K562 (cell line): ENCODE results near the gene TUBA4B. TPM values are rescaled to one million over a fixed set of nuclear protein-coding genes. Genes with fewer than 3 reads are reported as not detected.

Source experiments
- ATAC-seq: fragments of 200-7000 bp; cut with Tn5 transposase; 3 replicates; pipeline ENCODE4 v1.9.1; 2020; ENCODE audit warnings: moderate library complexity
- BruUV-seq: library from RNA; stranded (reverse); fragments of 400-500 nt; replicated peaks from 2 replicates; lab custom pipeline; 2021; lab: Mats Ljungman, UMichigan
- CTCF ChIA-PET: fragments of 300-600 bp; formaldehyde crosslinking; extraction: SDS; loops from one replicate; lab custom pipeline; 2021; ENCODE audit warnings: low intra/inter-chr PET ratio; lab: Yijun Ruan, JAX
- POLR2A ChIA-PET: fragments of 300-600, 350-650 bp; sonication (Branson Sonifier 250); formaldehyde crosslinking; extraction: SDS; loops from one replicate; lab custom pipeline; 2021; ENCODE audit warnings: antibody characterized with exemption, inconsistent platforms; lab: Yijun Ruan, JAX
- DNase-seq, 4 experiments: peaks; one replicate each; pipeline versions ENCODE4 v3.0.0 to v3.0.0-alpha.2; 2011 to 2018; ENCODE audit warnings: low spot score in 3 of 4, mixed read lengths in 3 of 4; ENCODE audit errors: extremely low read depth in 1 of 4
- FAIRE-seq: peaks from 2 replicates; lab custom pipeline; 2011; peaks lifted over from hg19 to GRCh38; lab: Jason Lieb, UNC
- H2AFZ ChIP-seq: 2 replicates; pipeline ENCODE4 v1.6.0; 2011; ENCODE audit warnings: low read depth, low read length, control low read depth, inconsistent platforms
- H3K27ac ChIP-seq: fragments of 200-600 bp; 3 replicates; pipeline ENCODE4 v1.8.0; 2011; ENCODE audit warnings: low read depth, mild to moderate bottlenecking, control low read depth, inconsistent platforms, low read length, moderate library complexity, mixed read lengths; ENCODE audit errors: extremely low read depth
- H3K27me3 ChIP-seq, 2 experiments: fragments of 300-600 bp in 1 of 2; 2 replicates in 1 of 2; 3 replicates in 1 of 2; pipeline versions ENCODE4 v1.6.0 to v1.8.0; 2011; ENCODE audit warnings: inconsistent platforms in 2 of 2, low read length in 2 of 2, mild to moderate bottlenecking in 1 of 2, mixed read lengths in 1 of 2, moderate library complexity in 1 of 2; ENCODE audit not compliant: control insufficient read depth in 2 of 2, insufficient read depth in 2 of 2
- H3K36me3 ChIP-seq: fragments of 300-600 bp; 3 replicates; pipeline ENCODE4 v1.8.0; 2011; ENCODE audit warnings: mild to moderate bottlenecking, low read length, inconsistent platforms; ENCODE audit not compliant: control insufficient read depth, insufficient read depth
- H3K4me1 ChIP-seq, 2 experiments: fragments of 200-600 bp in 1 of 2; replicated peaks in 1 of 2; 2 replicates in 1 of 2; 3 replicates in 1 of 2; pipeline versions ENCODE4 v1.5.1 to v1.8.0; 2011; ENCODE audit warnings: inconsistent platforms in 2 of 2, low read length in 2 of 2, mild to moderate bottlenecking in 1 of 2, mixed read lengths in 1 of 2, moderate library complexity in 1 of 2; ENCODE audit not compliant: control insufficient read depth in 2 of 2, insufficient read depth in 2 of 2
- H3K4me2 ChIP-seq: 2 replicates; pipeline ENCODE4 v1.6.1; 2011; ENCODE audit warnings: low read length, control low read depth, inconsistent platforms, mixed read lengths; ENCODE audit not compliant: insufficient read depth
- H3K4me3 ChIP-seq: fragments of 200-600 bp; sonication (generic), shearing (Covaris generic); 2 replicates; pipeline ENCODE4 v1.5.1; 2016; ENCODE audit warnings: control low read depth, inconsistent platforms
- H3K79me2 ChIP-seq: fragments of 200-600 bp; 3 replicates; pipeline ENCODE4 v1.8.0; 2011; ENCODE audit warnings: low read length, inconsistent platforms; ENCODE audit not compliant: control insufficient read depth, insufficient read depth
- H3K9ac ChIP-seq, 2 experiments: 2 replicates each; pipeline versions ENCODE4 v1.6.0 to v1.6.1; 2011; ENCODE audit warnings: low read depth in 2 of 2, low read length in 2 of 2, control low read depth in 1 of 2, inconsistent platforms in 1 of 2, mild to moderate bottlenecking in 1 of 2, mixed read lengths in 1 of 2; ENCODE audit not compliant: insufficient read depth in 1 of 2
- H3K9me1 ChIP-seq: one replicate; pipeline ENCODE4 v1.6.0; 2011; ENCODE audit warnings: inconsistent platforms, mild to moderate bottlenecking, low read length, moderate library complexity; ENCODE audit not compliant: control insufficient read depth, insufficient read depth
- H3K9me3 ChIP-seq: replicated peaks from 2 replicates; pipeline ENCODE4 v1.5.1; 2011; ENCODE audit warnings: low read depth, low read length, inconsistent platforms; ENCODE audit not compliant: control insufficient read depth, insufficient read depth
- H4K20me1 ChIP-seq: replicated peaks from 2 replicates; pipeline ENCODE4 v1.6.1; 2011; ENCODE audit warnings: low read length, inconsistent platforms, mixed read lengths; ENCODE audit not compliant: control insufficient read depth, insufficient read depth
- HNRNPL ChIP-seq: fragments of 200-400 bp; formaldehyde crosslinking; IDR thresholded peaks from 2 replicates; pipeline ENCODE4 v1.6.1; 2017; ENCODE audit warnings: low read depth, mild to moderate bottlenecking, low read length
- POU5F1 ChIP-seq: fragments of 150-350 bp; IDR thresholded peaks from 2 replicates; pipeline ENCODE4 v1.6.1; 2014; ENCODE audit warnings: borderline replicate concordance, low read length, low read depth, mild to moderate bottlenecking; ENCODE audit not compliant: partially characterized antibody
- RBFOX2 ChIP-seq: fragments of 200-400 bp; formaldehyde crosslinking; IDR thresholded peaks from 2 replicates; pipeline ENCODE4 v1.6.1; 2017; ENCODE audit warnings: low read depth, mild to moderate bottlenecking, low read length, moderate library complexity
- SRSF1 ChIP-seq: fragments of 200-400 bp; formaldehyde crosslinking; IDR thresholded peaks from 2 replicates; pipeline ENCODE4 v1.6.1; 2017; ENCODE audit warnings: mild to moderate bottlenecking, low read depth, low read length, moderate library complexity
- ZNF561 ChIP-seq: fragments of 450-650 bp; formaldehyde crosslinking; conservative IDR thresholded peaks from 2 replicates; pipeline ENCODE4 v1.4.0; 2020; ENCODE audit warnings: mild to moderate bottlenecking, moderate library complexity
- WGBS: fragments of 100-300 bp; shearing (Covaris generic); methylation state at CpG from one replicate; pipeline ENCODE4 v1.1.6; 2016; ENCODE audit warnings: low coverage, mixed read lengths; ENCODE audit not compliant: insufficient coverage; ENCODE audit errors: missing lambda C conversion rate; 5-methylcytosine and 5-hydroxymethylcytosine counted together
- in situ Hi-C: fragments of 300-500 bp; cut with MboI; formaldehyde crosslinking; loops from 4 replicates; pipeline ENCODE4 v1.15.0; 2018; ENCODE audit warnings: inconsistent platforms, mixed read lengths
- intact Hi-C: fragments of 100-400 bp; cut with micrococcal nuclease; formaldehyde crosslinking; loops from 2 replicates; pipeline ENCODE4 v1.14.2; 2022
- polyA plus RNA-seq, 8 experiments: library from polyadenylated mRNA; depleted of rRNA in 4 of 8; stranded (reverse) in 5 of 8; unstranded in 3 of 8; fragments of >200 nt; fragmentation: Nextera tagmentation in 2 of 8; fragmentation: Illumina TruSeq in 1 of 8; extraction: Ambion mirVana in 2 of 8; extraction: Trizol in 1 of 8; gene quantifications; 2 replicates each; pipeline versions ENCODE4 v1.2.1 to v1.2.3, GENCODE V29; 2011 to 2014; ENCODE audit warnings: inconsistent platforms in 1 of 8, missing spikeins in 1 of 8
- total RNA-seq, 7 experiments: library from RNA; depleted of rRNA in 6 of 7; stranded (reverse); fragments of >200 nt in 6 of 7; fragmentation: Illumina TruSeq in 2 of 7; extraction: Trizol in 2 of 7; gene quantifications; 2 replicates each; pipeline versions ENCODE4 v1.2.1 to v1.2.3, GENCODE V29; 2011 to 2021; ENCODE audit warnings: low replicate concordance in 1 of 7

Gene TUBA4B
- total and polyA plus RNA-seq, 9 of the 15 experiments (the other 6 are each of a cell fraction or from before 2014, with no cell fraction given), result 0.04 TPM; not detected in 8

DNA sequence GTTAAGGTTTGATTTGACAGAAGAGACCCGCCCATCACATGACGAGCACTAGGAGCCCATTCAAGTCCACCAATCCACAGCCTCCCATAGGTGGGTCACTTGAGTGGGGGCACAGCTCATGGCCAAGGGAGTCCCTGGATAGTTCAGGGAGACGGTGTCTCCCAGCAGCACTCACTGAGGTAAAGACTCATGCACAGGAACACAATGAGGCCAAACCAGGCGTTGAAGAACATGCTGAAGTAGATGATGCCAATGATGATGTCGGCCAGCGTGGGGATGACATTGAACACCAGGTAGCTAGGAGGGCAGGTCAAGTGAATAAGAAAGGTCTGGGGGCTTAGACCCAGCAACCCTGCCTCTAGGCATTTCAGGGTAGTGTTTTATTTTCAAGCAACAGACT, 38.3 kb upstream of the TUBA4B start:
- H3K36me3 ChIP-seq, result peaks cover 70% of the 10 kb centered on the region
- ChIA-PET POLR2A (interaction anchor here (0.6 to 1.2 kb wide), 3 partner anchors 9 to 60 kb away, joined by 3 read pairs; no protein-coding TSS in a partner anchor), CTCF (no interaction called here)
- no peak overlapping the region for H2AFZ ChIP-seq
- TF ChIP-seq POU5F1 (no peak), SRSF1 (no peak), HNRNPL (no peak)
- FAIRE-seq, result no peak
- no peaks in the 10 kb centered on the region for H3K9me1 ChIP-seq
- 94% methylated on average over 6 of the region's 6 CpGs for WGBS
- intact Hi-C loops, result no loop called here
- H3K9ac ChIP-seq, result no peak overlapping the region
- H3K4me3 ChIP-seq, result no peak overlapping the region
- H3K4me2 ChIP-seq, result no peak overlapping the region
- 0 out of 2 replicates have a peak, but pooled peaks cover 2% of the 10 kb centered on the region for H4K20me1 ChIP-seq
- no peak for DNase-seq
- peaks cover 27% of the 10 kb centered on the region for H3K79me2 ChIP-seq
- H3K27me3 ChIP-seq, result no peaks in the 10 kb centered on the region
- H3K9me3 ChIP-seq, result no peaks in the 10 kb centered on the region
- BruUV-seq, result no TSS peak
- H3K27ac ChIP-seq, result no peak overlapping the region
- no peak for ATAC-seq
- in situ Hi-C loops, result no loop called here
- H3K4me1 ChIP-seq, result peaks cover 13 to 35% of the 10 kb centered on the region in 2 experiments; a peak in 4 of 5 replicates

DNA sequence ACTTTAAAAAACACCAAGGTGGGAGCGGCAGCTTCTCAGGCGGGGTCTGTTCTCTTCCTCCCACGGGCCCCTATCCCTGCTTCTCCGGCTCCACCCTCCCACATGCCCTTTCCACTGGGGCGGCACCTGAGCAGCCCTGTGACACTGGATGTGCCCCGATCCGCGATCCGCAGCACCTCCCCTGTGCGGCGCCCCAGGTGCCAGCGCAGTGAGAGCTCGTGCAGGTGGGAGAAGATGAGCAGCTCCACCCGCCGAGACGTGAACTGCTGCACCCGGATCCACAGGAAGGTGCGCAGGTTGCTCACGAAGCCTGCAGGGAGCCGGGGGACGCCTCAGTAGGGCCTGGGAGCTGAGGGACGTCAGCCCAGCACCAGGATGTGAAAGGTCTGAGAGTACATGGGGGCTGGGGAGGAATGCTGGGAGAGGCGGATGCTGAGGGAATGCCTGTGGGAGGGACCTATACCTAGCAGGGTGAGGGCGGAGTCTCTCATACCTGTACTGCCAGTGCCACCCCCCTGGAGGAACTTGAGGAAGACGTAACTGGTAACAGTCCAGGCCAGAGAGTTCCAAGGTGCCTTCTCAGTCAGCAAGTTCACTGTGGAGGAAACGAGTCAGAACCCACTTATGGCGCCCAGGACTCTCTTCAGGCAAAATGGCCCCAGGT, 37.0 kb upstream of the TUBA4B start:
- 89% methylated on average over 8 of the region's 27 CpGs for WGBS
- no peak for TF ChIP-seq ZNF561 (CRISPR knock-in tag)
- TF ChIP-seq RBFOX2, result peak; percentile 37
- in situ Hi-C loops, result no loop called here

More for the DNA sequence above, 37.0 kb upstream of the TUBA4B start:
- CTCF ChIA-PET, result no interaction called here
- Histone ChIP-seq H4K20me1 (0 out of 2 replicates have a peak, but pooled peaks cover 2% of the 10 kb centered on the region), H3K4me2 (no peak overlapping the region), H2AFZ (no peak overlapping the region), H3K4me1 (peaks cover 13 to 47% of the 10 kb centered on the region in 2 experiments; a peak in 4 of 5 replicates), H3K79me2 (peaks cover 27% of the 10 kb centered on the region), H3K27ac (no peak overlapping the region; the same call in 2 of the 3 replicates), H3K36me3 (peaks cover 69% of the 10 kb centered on the region), H3K27me3 (no peaks in the 10 kb centered on the region), H3K4me3 (no peak overlapping the region), H3K9ac (peak overlapping the region in 1 of 2 experiments; percentile 55; a peak in 1 of 4 replicates), H3K9me3 (no peaks in the 10 kb centered on the region), H3K9me1 (no peaks in the 10 kb centered on the region)
- POLR2A ChIA-PET, result interaction anchor here (0.8 to 1.2 kb wide), 3 partner anchors 9 to 10 kb away, joined by 3 to 4 read pairs (median 3); no protein-coding TSS in a partner anchor
- ATAC-seq (no peak), FAIRE-seq (no peak), DNase-seq (no peak)
- intact Hi-C loops, result no loop called here
- BruUV-seq, result no TSS peak
